ENCODE results near the gene SIRT3. TPM values are rescaled to one million over a fixed set of nuclear protein-coding genes. Genes with fewer than 3 reads are reported as not detected.

SIRT3 gene
- polyA plus RNA-seq, 3 donors: 4.3 to 23.7 (median 4.3) TPM

DNA sequence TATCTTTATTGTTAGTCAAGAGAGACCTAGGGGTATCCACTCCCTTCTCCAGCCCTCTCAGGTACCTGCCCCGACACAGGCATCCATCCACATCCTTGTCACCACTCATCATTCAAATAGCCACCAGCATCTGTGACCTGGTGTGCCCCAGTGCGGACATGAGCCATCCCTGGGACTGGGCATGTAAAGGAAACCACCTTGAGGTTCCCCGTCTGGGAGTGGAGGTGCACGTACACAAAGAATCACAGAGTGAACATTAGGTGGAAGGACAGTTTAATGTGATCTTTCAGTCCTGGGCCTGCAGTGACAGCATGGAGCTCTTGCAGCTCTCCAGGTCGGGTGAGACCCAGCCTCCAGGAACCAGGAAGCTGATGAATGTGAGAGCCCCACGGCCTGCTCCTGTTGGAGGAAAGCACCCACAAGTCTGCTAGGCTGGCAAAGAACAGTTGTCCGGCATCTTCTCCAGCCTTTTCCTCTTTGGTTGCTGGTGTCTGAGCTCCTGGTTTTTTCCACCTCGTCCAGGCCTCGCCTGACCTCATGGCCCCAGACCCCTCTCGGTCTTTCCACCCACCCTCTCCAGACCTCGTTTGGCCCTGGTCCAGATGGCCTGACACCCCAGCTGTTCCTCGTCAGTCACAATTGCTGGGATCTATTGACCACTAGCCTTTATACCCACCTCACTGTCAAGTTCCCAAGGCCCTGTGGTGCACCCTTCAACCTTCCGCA, 17.2 kb upstream of the SIRT3 start:
- intact Hi-C loops (cut with micrococcal nuclease): loop anchor here (5.0 kb wide), 4 partner anchors 34 to 104 kb away; partner anchors contain the start of genes IFITM2 (in 1 of the 2) and PGGHG (in 1 of the 2)
- DNase-seq: no peak
- Histone ChIP-seq H3K79me2 (ENCODE audit: insufficient read depth, low read length) (no peaks in the 10 kb centered on the region), H3K27me3 (ENCODE audit: control insufficient read depth in 2 of 2, insufficient read depth in 2 of 2, low read length in 2 of 2) (no peaks in the 10 kb centered on the region), H3K4me2 (replicated peaks; ENCODE audit: extremely low read depth, low read length, poor library complexity, severe bottlenecking) (no peak overlapping the region), H3K27ac (ENCODE audit: low read depth in 1 of 2, low read length in 2 of 2) (peak overlapping the region in 1 of 2 donors; percentile 5), H3K4me1 (ENCODE audit: control insufficient read depth in 1 of 2, insufficient read depth in 2 of 2, low read length in 2 of 2) (no peaks in the 10 kb centered on the region), H3K4me3 (replicated peaks in 1 of 3; ENCODE audit: low read depth in 2 of 3, low read length in 3 of 3) (no peak overlapping the region), H3K9me3 (replicated peaks in 1 of 2; ENCODE audit: control insufficient read depth in 1 of 2, insufficient read depth in 1 of 2, low read length in 2 of 2) (no peaks in the 10 kb centered on the region), H2AFZ (ENCODE audit: insufficient read depth, low read depth, low read length, poor library complexity, severe bottlenecking) (no peak overlapping the region), H3K9ac (ENCODE audit: insufficient read depth, low read length, poor library complexity, severe bottlenecking) (no peak overlapping the region), H4K20me1 (ENCODE audit: insufficient read depth, low read length) (no peaks in the 10 kb centered on the region), H3K36me3 (replicated peaks in 1 of 2; ENCODE audit: control insufficient read depth in 1 of 2, insufficient read depth in 2 of 2, low read length in 2 of 2) (peaks cover 53 to 55% of the 10 kb centered on the region in 2 donors)
- Mint-ChIP-seq H3K27ac (no peak overlapping the region), H3K9me3 (no peaks in the 10 kb centered on the region), H3K4me1 (peaks cover 6% of the 10 kb centered on the region), H3K4me3 (no peak overlapping the region), H3K27me3 (ENCODE audit: low read depth in 3 of 3) (peaks cover 0 to 4% (median 0%) of the 10 kb centered on the region in 3 donors), H3K36me3 (peaks cover 50 to 56% of the 10 kb centered on the region in 2 donors)
- TF ChIP-seq, protein P1, sequence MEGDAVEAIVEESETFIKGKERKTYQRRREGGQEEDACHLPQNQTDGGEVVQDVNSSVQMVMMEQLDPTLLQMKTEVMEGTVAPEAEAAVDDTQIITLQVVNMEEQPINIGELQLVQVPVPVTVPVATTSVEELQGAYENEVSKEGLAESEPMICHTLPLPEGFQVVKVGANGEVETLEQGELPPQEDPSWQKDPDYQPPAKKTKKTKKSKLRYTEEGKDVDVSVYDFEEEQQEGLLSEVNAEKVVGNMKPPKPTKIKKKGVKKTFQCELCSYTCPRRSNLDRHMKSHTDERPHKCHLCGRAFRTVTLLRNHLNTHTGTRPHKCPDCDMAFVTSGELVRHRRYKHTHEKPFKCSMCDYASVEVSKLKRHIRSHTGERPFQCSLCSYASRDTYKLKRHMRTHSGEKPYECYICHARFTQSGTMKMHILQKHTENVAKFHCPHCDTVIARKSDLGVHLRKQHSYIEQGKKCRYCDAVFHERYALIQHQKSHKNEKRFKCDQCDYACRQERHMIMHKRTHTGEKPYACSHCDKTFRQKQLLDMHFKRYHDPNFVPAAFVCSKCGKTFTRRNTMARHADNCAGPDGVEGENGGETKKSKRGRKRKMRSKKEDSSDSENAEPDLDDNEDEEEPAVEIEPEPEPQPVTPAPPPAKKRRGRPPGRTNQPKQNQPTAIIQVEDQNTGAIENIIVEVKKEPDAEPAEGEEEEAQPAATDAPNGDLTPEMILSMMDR (IDR thresholded peaks at IDR 0.05): no peak
- WGBS (ENCODE audit: insufficient coverage): 87% methylated on average over 11 of the region's 13 CpGs

DNA sequence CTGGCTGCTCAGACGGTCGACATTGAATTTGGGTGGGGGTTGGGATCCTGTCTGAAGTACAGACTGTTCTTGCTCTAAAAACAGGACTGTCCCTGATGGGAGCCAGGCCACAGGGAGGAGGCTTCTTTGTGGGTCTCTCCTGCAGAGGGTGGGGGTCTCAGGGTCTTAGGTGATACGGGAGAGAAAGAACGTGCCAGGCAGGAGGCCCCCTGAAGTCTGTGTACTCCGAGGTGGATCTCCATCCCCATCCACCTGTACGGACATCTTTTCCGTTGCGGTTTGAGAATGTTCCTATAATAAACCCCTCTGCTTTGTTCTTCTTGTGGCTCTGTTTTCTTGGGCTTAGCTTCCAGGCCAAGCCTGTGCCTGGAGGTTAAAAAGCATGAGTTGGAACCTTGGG, 16.5 kb upstream of the SIRT3 start:
- H3K27me3 Mint-ChIP-seq (ENCODE audit: low read depth in 3 of 3): peaks cover 0 to 4% (median 0%) of the 10 kb centered on the region in 3 donors
- WGBS (ENCODE audit: insufficient coverage): 96% methylated on average over 4 of the region's 8 CpGs
- H3K9me3 Mint-ChIP-seq: no peaks in the 10 kb centered on the region
- intact Hi-C loops (cut with micrococcal nuclease): loop anchor here (5.0 kb wide), 4 partner anchors 35 to 105 kb away; partner anchors contain the start of genes IFITM2 (in 1 of the 2) and PGGHG (in 1 of the 2)
- H2AFZ ChIP-seq (ENCODE audit: insufficient read depth, low read depth, low read length, poor library complexity, severe bottlenecking): no peak overlapping the region
- H4K20me1 ChIP-seq (ENCODE audit: insufficient read depth, low read length): no peaks in the 10 kb centered on the region
- no peak overlapping the region for H3K27ac ChIP-seq (ENCODE audit: low read depth in 1 of 2, low read length in 2 of 2)
- H3K4me1 Mint-ChIP-seq: peaks cover 4% of the 10 kb centered on the region
- H3K79me2 ChIP-seq (ENCODE audit: insufficient read depth, low read length): no peaks in the 10 kb centered on the region
- no peak overlapping the region for H3K4me3 Mint-ChIP-seq
- H3K9me3 ChIP-seq (replicated peaks in 1 of 2; ENCODE audit: control insufficient read depth in 1 of 2, insufficient read depth in 1 of 2, low read length in 2 of 2): no peaks in the 10 kb centered on the region
- no peak for DNase-seq
- peaks cover 60 to 61% of the 10 kb centered on the region in 2 donors for H3K36me3 ChIP-seq (replicated peaks in 1 of 2; ENCODE audit: control insufficient read depth in 1 of 2, insufficient read depth in 2 of 2, low read length in 2 of 2)
- no peaks in the 10 kb centered on the region for H3K27me3 ChIP-seq (ENCODE audit: control insufficient read depth in 2 of 2, insufficient read depth in 2 of 2, low read length in 2 of 2)
- no peak overlapping the region for H3K4me2 ChIP-seq (replicated peaks; ENCODE audit: extremely low read depth, low read length, poor library complexity, severe bottlenecking)
- H3K4me3 ChIP-seq (replicated peaks in 1 of 3; ENCODE audit: low read depth in 2 of 3, low read length in 3 of 3): no peak overlapping the region
- no peaks in the 10 kb centered on the region for H3K4me1 ChIP-seq (ENCODE audit: control insufficient read depth in 1 of 2, insufficient read depth in 2 of 2, low read length in 2 of 2)
- peaks cover 56 to 63% of the 10 kb centered on the region in 2 donors for H3K36me3 Mint-ChIP-seq
- TF ChIP-seq, protein P1 (IDR thresholded peaks at IDR 0.05): no peak
- no peak overlapping the region for H3K27ac Mint-ChIP-seq
- H3K9ac ChIP-seq (ENCODE audit: insufficient read depth, low read length, poor library complexity, severe bottlenecking): no peak overlapping the region
